Activated CD4-positive, alpha-beta T cell treated with anti-CD3 and anti-CD28 coated beads, Interleukin-2, amount 10 ng/mL, durations not matched to agents 24 days and 14 days (primary cell): ENCODE measurements around the gene RSBN1L. TPM values are rescaled to one million over a fixed set of nuclear protein-coding genes. Genes with fewer than 3 reads are reported as not detected.
A peak's percentile ranks its signal among the peaks of the same experiment; 100 is the strongest.

ENCODE experiments used
- DNase-seq: peaks from one replicate; pipeline ENCODE4 v3.0.0; 2022
- H3K27ac Mint-ChIP-seq: one replicate; pipeline ENCODE4 v1.8.0; 2022; ENCODE audit warnings: mild to moderate bottlenecking, mixed read lengths
- H3K27me3 Mint-ChIP-seq: one replicate; pipeline ENCODE4 v1.8.0; 2022; ENCODE audit warnings: mixed read lengths
- H3K36me3 Mint-ChIP-seq: one replicate; pipeline ENCODE4 v1.8.0; 2022; ENCODE audit warnings: low read depth, mild to moderate bottlenecking, mixed read lengths
- H3K4me1 Mint-ChIP-seq: one replicate; pipeline ENCODE4 v1.8.0; 2021; ENCODE audit warnings: mixed read lengths
- H3K4me3 Mint-ChIP-seq: one replicate; pipeline ENCODE4 v1.8.0; 2022; ENCODE audit warnings: mild to moderate bottlenecking, moderate library complexity, mixed read lengths
- H3K9me3 Mint-ChIP-seq: one replicate; pipeline ENCODE4 v1.8.0; 2021; ENCODE audit warnings: mixed read lengths
- intact Hi-C: fragments of 100-400 bp; cut with micrococcal nuclease; formaldehyde crosslinking; loops from one replicate; pipeline ENCODE4 v1.15.1; 2023
- total RNA-seq: library from RNA; stranded (reverse); gene quantifications from 2 replicates; pipeline ENCODE4 v1.2.3, GENCODE V29; 2022

RSBN1L gene
- total RNA-seq, 1 donor from 2014 or later: 31.3 TPM

DNA sequence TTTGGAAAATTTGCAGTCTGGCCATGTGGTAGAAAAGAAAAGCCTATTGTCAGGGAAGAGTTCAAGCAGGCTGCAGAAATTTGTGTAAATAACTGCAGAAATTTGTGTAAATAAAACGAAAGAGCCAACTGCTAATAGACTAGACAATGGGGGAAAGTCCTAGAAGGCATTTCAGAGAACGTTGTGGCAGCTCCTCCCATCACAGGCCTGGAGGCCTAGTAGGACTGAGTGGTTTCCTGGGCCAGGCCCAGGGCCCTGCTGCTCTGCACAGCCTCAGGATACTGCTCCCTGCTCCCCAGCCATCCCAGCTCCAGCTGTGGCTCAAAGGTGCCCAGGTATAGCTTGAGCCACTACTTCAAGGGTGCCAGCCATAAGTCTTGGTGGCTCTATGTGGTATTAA is 50.9 kb downstream of the RSBN1L start:
- intact Hi-C loops: no loop called here
- peaks cover 3% of the 10 kb centered on the region for H3K4me1 Mint-ChIP-seq
- no peaks in the 10 kb centered on the region for H3K27me3 Mint-ChIP-seq
- H3K36me3 Mint-ChIP-seq: peaks cover 29% of the 10 kb centered on the region
- H3K27ac Mint-ChIP-seq: no peak overlapping the region
- no peak overlapping the region for H3K4me3 Mint-ChIP-seq
- H3K9me3 Mint-ChIP-seq: no peaks in the 10 kb centered on the region
- peak; percentile 41 for DNase-seq

DNA sequence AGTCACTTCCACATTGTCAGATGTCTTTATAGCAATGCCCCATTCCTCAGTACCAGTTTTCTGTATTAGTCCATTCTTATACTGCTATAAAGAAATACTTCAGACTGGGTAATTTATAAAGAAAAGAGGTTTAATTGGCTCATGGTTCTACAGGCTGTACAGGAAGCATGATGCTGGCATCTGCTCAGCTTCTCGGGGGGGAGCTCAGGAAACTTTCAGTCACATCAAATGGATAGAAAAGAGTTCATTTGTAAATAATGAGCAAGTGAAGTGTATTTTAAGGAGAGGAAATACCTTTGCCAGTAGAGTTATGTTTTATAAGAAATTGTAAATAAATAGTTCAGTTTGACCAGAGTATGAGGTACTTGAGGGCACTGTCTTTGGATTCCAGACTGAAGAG is 51.5 kb downstream of the RSBN1L start:
- Mint-ChIP-seq H3K9me3 (no peaks in the 10 kb centered on the region), H3K36me3 (peaks cover 28% of the 10 kb centered on the region), H3K27ac (no peak overlapping the region), H3K4me1 (peaks cover 6% of the 10 kb centered on the region), H3K27me3 (no peaks in the 10 kb centered on the region), H3K4me3 (no peak overlapping the region)
- intact Hi-C loops: no loop called here
- peak; percentile 24 for DNase-seq

DNA sequence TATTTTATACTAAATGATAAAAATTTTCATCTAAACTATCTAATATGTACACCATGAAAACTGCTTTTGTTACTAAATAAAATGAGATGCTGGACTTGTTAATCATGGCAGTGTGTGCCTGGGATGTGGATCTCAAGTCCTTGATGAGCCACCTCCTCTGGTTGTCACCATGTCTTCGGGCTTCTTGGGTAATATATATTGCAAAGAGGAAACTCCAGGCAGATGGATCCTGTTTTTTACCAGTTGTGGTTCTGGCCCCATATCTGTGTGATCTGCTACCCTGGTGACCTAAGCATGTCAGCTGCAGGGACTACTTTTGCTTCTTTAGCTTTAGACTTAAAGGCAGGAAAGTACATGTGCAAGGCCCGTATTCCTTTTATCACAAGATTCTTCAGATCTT is 55.8 kb downstream of the RSBN1L start:
- Mint-ChIP-seq H3K27me3 (no peaks in the 10 kb centered on the region), H3K4me1 (peaks cover 16% of the 10 kb centered on the region), H3K27ac (no peak overlapping the region), H3K36me3 (peaks cover 25% of the 10 kb centered on the region), H3K9me3 (no peaks in the 10 kb centered on the region), H3K4me3 (no peak overlapping the region)
- intact Hi-C loops: no loop called here
- peak; percentile 51 for DNase-seq

DNA sequence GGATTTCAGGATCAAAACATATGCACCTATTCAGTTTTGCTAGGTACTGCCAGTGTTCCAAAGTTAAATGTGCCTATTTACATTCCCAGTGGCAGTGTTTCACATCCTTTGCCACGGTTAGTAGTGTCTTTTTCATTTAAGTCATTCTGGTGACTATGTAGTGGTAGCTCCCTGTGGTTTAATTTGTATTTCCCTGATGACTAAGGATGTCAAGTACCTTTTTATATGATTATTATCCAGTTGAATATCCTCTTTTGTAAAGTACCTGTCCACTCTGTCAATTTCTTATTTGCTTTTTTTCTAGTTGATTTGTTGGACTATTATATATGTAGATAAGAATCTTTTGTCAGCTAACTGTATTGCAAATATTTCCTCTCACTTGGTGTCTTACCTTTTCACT is 56.9 kb downstream of the RSBN1L start:
- no peak for DNase-seq
- Mint-ChIP-seq H3K36me3 (peaks cover 25% of the 10 kb centered on the region), H3K4me1 (peaks cover 21% of the 10 kb centered on the region), H3K27ac (no peak overlapping the region), H3K4me3 (no peak overlapping the region), H3K27me3 (no peaks in the 10 kb centered on the region), H3K9me3 (no peaks in the 10 kb centered on the region)
- intact Hi-C loops: no loop called here

DNA sequence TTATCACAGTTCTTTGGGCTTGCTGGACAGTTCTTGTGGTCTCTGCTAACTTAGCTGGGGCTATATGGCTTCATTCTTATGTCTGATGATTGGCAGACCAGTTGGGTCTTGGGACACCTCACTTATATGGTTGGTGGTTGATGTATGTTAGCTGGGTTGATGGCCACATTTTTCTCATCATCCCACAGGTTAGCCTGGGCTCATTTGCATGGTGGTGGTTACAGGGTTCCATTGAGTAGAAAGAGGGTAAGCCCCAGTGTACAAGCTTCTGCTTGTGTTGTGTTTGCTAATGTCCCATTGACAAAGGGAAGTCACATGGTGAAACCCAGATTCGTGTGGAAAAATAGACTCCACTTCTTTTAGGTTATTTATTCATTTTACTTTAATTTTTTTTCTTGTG is 61.3 kb downstream of the RSBN1L start:
- Mint-ChIP-seq H3K9me3 (no peaks in the 10 kb centered on the region), H3K36me3 (peaks cover 8% of the 10 kb centered on the region), H3K4me3 (no peak overlapping the region), H3K27me3 (no peaks in the 10 kb centered on the region), H3K27ac (no peak overlapping the region), H3K4me1 (peaks cover 23% of the 10 kb centered on the region)
- DNase-seq: no peak
- intact Hi-C loops: no loop called here

- Mint-ChIP-seq H3K4me3 (no peak overlapping the region), H3K9me3 (no peaks in the 10 kb centered on the region), H3K27ac (no peak overlapping the region), H3K27me3 (no peaks in the 10 kb centered on the region), H3K4me1 (peaks cover 12% of the 10 kb centered on the region), H3K36me3 (peaks cover 4% of the 10 kb centered on the region)
- intact Hi-C loops: loop anchor here (1.0 to 2.0 kb wide), 4 partner anchors 39 to 108 kb away; partner anchors contain the start of genes PHTF2 and TMEM60
- peak; percentile 92 for DNase-seq
Observed at GRCh38 chr7:77759294-77759889, 63.1 kb downstream of the RSBN1L start.

DNA sequence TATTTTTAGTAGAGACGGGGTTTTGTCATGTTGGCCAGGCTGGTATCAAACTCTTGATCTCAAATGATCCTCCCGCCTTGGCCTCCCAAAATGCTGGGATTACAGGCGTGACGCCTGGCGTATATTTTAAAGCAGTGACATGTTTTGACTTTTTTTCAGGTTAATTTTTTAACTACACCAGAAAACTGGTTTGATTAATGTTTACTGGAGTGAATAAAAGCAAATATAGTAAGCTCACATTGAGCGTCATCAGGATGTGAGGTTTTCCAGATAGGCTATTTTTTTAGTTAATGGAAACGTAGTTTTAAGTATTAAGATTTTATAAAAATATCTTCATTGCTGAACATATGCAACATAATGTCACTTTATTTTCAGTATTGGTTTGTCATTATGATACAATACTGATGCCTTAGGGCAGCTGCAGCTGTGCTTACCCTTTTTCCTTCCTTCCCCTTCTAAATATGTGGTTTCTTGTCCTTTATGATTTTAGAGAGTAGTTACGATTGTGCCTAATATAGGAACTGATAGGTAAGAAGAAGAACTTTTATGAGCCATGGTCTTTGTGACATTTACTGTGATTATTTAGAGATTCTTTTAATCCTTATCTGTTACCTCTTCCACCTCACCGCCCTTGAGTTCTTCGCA is 64.7 kb downstream of the RSBN1L start:
- intact Hi-C loops: no loop called here

GRCh38 chr7:77765481-77765880 is 69.2 kb downstream of the RSBN1L start:
- H3K36me3 Mint-ChIP-seq: peaks cover 20% of the 10 kb centered on the region
- no peak overlapping the region for H3K4me3 Mint-ChIP-seq
- DNase-seq: peak; percentile 5
- intact Hi-C loops: no loop called here
- no peaks in the 10 kb centered on the region for H3K9me3 Mint-ChIP-seq
- H3K4me1 Mint-ChIP-seq: peaks cover 2% of the 10 kb centered on the region
- no peak overlapping the region for H3K27ac Mint-ChIP-seq
- no peaks in the 10 kb centered on the region for H3K27me3 Mint-ChIP-seq

More for the DNA sequence above, 64.7 kb downstream of the RSBN1L start:
- Mint-ChIP-seq H3K27ac (no peak overlapping the region), H3K36me3 (peaks cover 4% of the 10 kb centered on the region), H3K9me3 (no peaks in the 10 kb centered on the region), H3K27me3 (no peaks in the 10 kb centered on the region), H3K4me3 (no peak overlapping the region), H3K4me1 (peaks cover 13% of the 10 kb centered on the region)
- DNase-seq: no peak

GRCh38 chr7:77765906-77766800 is 69.9 kb downstream of the RSBN1L start:
- Mint-ChIP-seq H3K4me3 (no peak overlapping the region), H3K27ac (no peak overlapping the region), H3K27me3 (no peaks in the 10 kb centered on the region), H3K4me1 (peaks cover 2% of the 10 kb centered on the region), H3K9me3 (no peaks in the 10 kb centered on the region), H3K36me3 (peaks cover 22% of the 10 kb centered on the region)
- DNase-seq: peak; percentile 28
- intact Hi-C loops: no loop called here

- no peak overlapping the region for H3K4me3 Mint-ChIP-seq
- peak overlapping the region; percentile 49 for H3K27ac Mint-ChIP-seq
Observed at GRCh38 chr7:77766801-77767605, 70.7 kb downstream of the RSBN1L start.

GRCh38 chr7:77770316-77770715 is 74.1 kb downstream of the RSBN1L start:
- Mint-ChIP-seq H3K27ac (no peak overlapping the region), H3K4me3 (no peak overlapping the region), H3K36me3 (peaks cover 34% of the 10 kb centered on the region), H3K9me3 (no peaks in the 10 kb centered on the region), H3K4me1 (peaks cover 2% of the 10 kb centered on the region), H3K27me3 (no peaks in the 10 kb centered on the region)
- DNase-seq: no peak
- intact Hi-C loops: no loop called here

More at GRCh38 chr7:77766801-77767605, 70.7 kb downstream of the RSBN1L start:
- peaks cover 22% of the 10 kb centered on the region for H3K36me3 Mint-ChIP-seq
- no peaks in the 10 kb centered on the region for H3K9me3 Mint-ChIP-seq
- DNase-seq: no peak
- H3K4me1 Mint-ChIP-seq: peaks cover 2% of the 10 kb centered on the region
- no peaks in the 10 kb centered on the region for H3K27me3 Mint-ChIP-seq
- intact Hi-C loops: no loop called here

DNA sequence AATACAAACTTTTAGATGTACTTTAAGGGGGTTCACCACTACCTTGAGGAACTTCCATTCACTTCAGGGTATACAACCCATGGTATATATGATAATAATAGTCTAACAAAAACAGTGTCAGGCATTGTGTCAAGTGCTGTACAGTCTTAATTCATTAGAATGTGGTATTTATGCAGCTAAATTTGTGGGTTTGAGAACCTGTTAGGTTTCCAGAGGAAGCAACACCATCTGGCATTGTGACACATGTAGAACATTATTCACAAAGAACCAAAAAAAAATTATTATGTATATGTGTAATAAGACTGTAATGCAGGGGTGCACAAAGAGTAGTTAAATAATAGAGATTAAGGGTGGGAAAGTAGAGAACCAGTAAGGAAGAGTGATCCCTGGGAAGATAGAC is 75.6 kb downstream of the RSBN1L start:
- peaks cover 42% of the 10 kb centered on the region for H3K36me3 Mint-ChIP-seq
- H3K4me3 Mint-ChIP-seq: no peak overlapping the region
- H3K9me3 Mint-ChIP-seq: no peaks in the 10 kb centered on the region
- H3K27ac Mint-ChIP-seq: no peak overlapping the region
- intact Hi-C loops: no loop called here
- no peak for DNase-seq
- H3K4me1 Mint-ChIP-seq: no peaks in the 10 kb centered on the region
- no peaks in the 10 kb centered on the region for H3K27me3 Mint-ChIP-seq

- DNase-seq: peak; percentile 8
- intact Hi-C loops: no loop called here
- H3K9me3 Mint-ChIP-seq: no peaks in the 10 kb centered on the region
- no peaks in the 10 kb centered on the region for H3K27me3 Mint-ChIP-seq
- H3K36me3 Mint-ChIP-seq: peaks cover 46% of the 10 kb centered on the region
- peaks cover 2% of the 10 kb centered on the region for H3K4me1 Mint-ChIP-seq
- no peak overlapping the region for H3K27ac Mint-ChIP-seq
- no peak overlapping the region for H3K4me3 Mint-ChIP-seq
Observed at GRCh38 chr7:77778535-77778934, 82.3 kb downstream of the RSBN1L start.
